K562 (cell line): ENCODE data around the gene GIMAP8. TPM values are rescaled to one million over a fixed set of nuclear protein-coding genes. Genes with fewer than 3 reads are reported as not detected.
A peak's percentile ranks its signal among the peaks of the same experiment; 100 is the strongest.

Experiments used
- ADNP ChIP-seq: fragments of 200-800 bp; sonication (Bioruptor generic); IDR thresholded peaks from 2 replicates; pipeline ENCODE4 v1.6.1; 2016; ENCODE audit warnings: missing genetic modification characterization, missing compliant biosample characterization
- CHD2 ChIP-seq: IDR thresholded peaks from 2 replicates; pipeline ENCODE4 v1.6.1; 2011; ENCODE audit warnings: low read depth, low read length
- CREB3L1 ChIP-seq: fragments of 450-650 bp; IDR thresholded peaks from 2 replicates; pipeline ENCODE4 v1.6.1; 2014; ENCODE audit warnings: low read depth, mild to moderate bottlenecking, moderate library complexity, borderline replicate concordance
- DDX20 ChIP-seq: fragments of 450-650 bp; IDR thresholded peaks from 2 replicates; pipeline ENCODE4 v1.6.1; 2016; ENCODE audit warnings: missing genetic modification characterization, low read depth, mild to moderate bottlenecking, missing compliant biosample characterization, moderate library complexity
- DPF2 ChIP-seq: fragments of 450-650 bp; IDR thresholded peaks from 2 replicates; pipeline ENCODE4 v1.6.1; 2016
- HNRNPL ChIP-seq: fragments of 200-400 bp; formaldehyde crosslinking; IDR thresholded peaks from 2 replicates; pipeline ENCODE4 v1.6.1; 2017; ENCODE audit warnings: low read depth, mild to moderate bottlenecking, low read length
- MAFF ChIP-seq: IDR thresholded peaks from 2 replicates; pipeline ENCODE4 v1.6.1; 2012; ENCODE audit warnings: low read length, improper control_type of control experiment
- NELFE ChIP-seq: IDR thresholded peaks from 2 replicates; pipeline ENCODE4 v1.6.1; 2011; ENCODE audit warnings: mild to moderate bottlenecking; ENCODE audit not compliant: insufficient read depth, insufficient read length
- NFIC ChIP-seq: fragments of 450-650 bp; IDR thresholded peaks from 2 replicates; pipeline ENCODE4 v1.6.1; 2017; ENCODE audit warnings: mild to moderate bottlenecking, inconsistent platforms
- POLR2AphosphoS2 ChIP-seq: IDR thresholded peaks from 2 replicates; pipeline ENCODE4 v1.6.1; 2012; ENCODE audit warnings: low read length, improper control_type of control experiment
- PTBP1 ChIP-seq: fragments of 200-400 bp; formaldehyde crosslinking; IDR thresholded peaks from 2 replicates; pipeline ENCODE4 v1.6.1; 2017; ENCODE audit warnings: low read depth, low read length
- RHOXF2B ChIP-seq: fragments of 250-450 bp; sonication (Bioruptor Pico); conservative IDR thresholded peaks from 2 replicates; pipeline ENCODE4 v1.5.1; 2021
- SIRT6 ChIP-seq: IDR thresholded peaks from one replicate; pipeline ENCODE4 v1.6.1; 2012; ENCODE audit warnings: low read depth, mild to moderate bottlenecking, control low read depth, inconsistent platforms, low read length, moderate library complexity
- SP1 ChIP-seq: sonication (generic); formaldehyde crosslinking; IDR thresholded peaks from 2 replicates; pipeline ENCODE4 v1.8.1; 2022; ENCODE audit warnings: mild to moderate bottlenecking, missing genetic modification reagents
- TEAD2 ChIP-seq: fragments of 450-650 bp; IDR thresholded peaks from 2 replicates; pipeline ENCODE4 v1.6.1; 2016; ENCODE audit warnings: missing genetic modification characterization, control low read depth, missing compliant biosample characterization
- ZC3H8 ChIP-seq: fragments of 450-650 bp; IDR thresholded peaks from 2 replicates; pipeline ENCODE4 v1.6.1; 2017
- ZNF583 ChIP-seq: fragments of 250-450 bp; sonication (Bioruptor Pico); IDR thresholded peaks from 2 replicates; pipeline ENCODE4 v1.4.0; 2020
- ZNF764 ChIP-seq: fragments of 250-450 bp; sonication (Bioruptor Pico); IDR thresholded peaks from 2 replicates; pipeline ENCODE4 v1.4.0; 2020; ENCODE audit warnings: low read depth, mild to moderate bottlenecking, moderate library complexity
- ZSCAN29 ChIP-seq: fragments of 450-650 bp; IDR thresholded peaks from 2 replicates; pipeline ENCODE4 v1.6.1; 2017
- polyA plus RNA-seq, 8 experiments: library from polyadenylated mRNA; depleted of rRNA in 4 of 8; stranded (reverse) in 5 of 8; unstranded in 3 of 8; fragments of >200 nt; fragmentation: Nextera tagmentation in 2 of 8; fragmentation: Illumina TruSeq in 1 of 8; extraction: Ambion mirVana in 2 of 8; extraction: Trizol in 1 of 8; gene quantifications; 2 replicates each; pipeline versions ENCODE4 v1.2.1 to v1.2.3, GENCODE V29; 2011 to 2014; ENCODE audit warnings: inconsistent platforms in 1 of 8, missing spikeins in 1 of 8
- total RNA-seq, 7 experiments: library from RNA; depleted of rRNA in 6 of 7; stranded (reverse); fragments of >200 nt in 6 of 7; fragmentation: Illumina TruSeq in 2 of 7; extraction: Trizol in 2 of 7; gene quantifications; 2 replicates each; pipeline versions ENCODE4 v1.2.1 to v1.2.3, GENCODE V29; 2011 to 2021; ENCODE audit warnings: low replicate concordance in 1 of 7
- TF ChIP-seq, protein P1 (sequence below): fragments of 450-650 bp; conservative IDR thresholded peaks from 2 replicates; pipeline ENCODE4 v1.6.1; 2016; ENCODE audit warnings: missing genetic modification characterization, low read depth, mild to moderate bottlenecking, control low read depth, missing compliant biosample characterization
- TF ChIP-seq, protein P2 (sequence below), 2 experiments: fragments of 450-650 bp; IDR thresholded peaks; 2 replicates each; pipeline ENCODE4 v1.6.1; 2018; ENCODE audit warnings: mild to moderate bottlenecking in 2 of 2, low read depth in 1 of 2; ENCODE audit not compliant: partially characterized antibody in 2 of 2
- TF ChIP-seq, protein P3 (sequence below): sonication (generic); formaldehyde crosslinking; IDR thresholded peaks from 2 replicates; pipeline ENCODE4 v1.8.1; 2023; ENCODE audit warnings: mild to moderate bottlenecking, missing genetic modification reagents, moderate library complexity

Gene GIMAP8
- total and polyA plus RNA-seq, 9 of the 15 experiments (the other 6 are each of a cell fraction or from before 2014, with no cell fraction given), result not detected

- TF ChIP-seq ADNP (no peak), NFIC (peak; percentile 88), NELFE (no peak), RHOXF2B (no peak), ZNF583 (CRISPR knock-in tag) (no peak), TEAD2 (no peak), HNRNPL (peak; percentile 66; the same call in 1 of the 2 replicates), MAFF (no peak), ZC3H8 (no peak), SIRT6 (no peak), CREB3L1 (peak; percentile 78; the same call in 1 of the 2 replicates), DDX20 (tag) (no peak), PTBP1 (peak; percentile 93; the same call in 1 of the 2 replicates), ZSCAN29 (peak; percentile 11; the same call in 1 of the 2 replicates), ZNF764 (CRISPR knock-in tag) (no peak), DPF2 (no peak), CHD2 (peak; percentile 65), POLR2AphosphoS2 (no peak), SP1 (peak; percentile 97)
- TF ChIP-seq, protein P1, sequence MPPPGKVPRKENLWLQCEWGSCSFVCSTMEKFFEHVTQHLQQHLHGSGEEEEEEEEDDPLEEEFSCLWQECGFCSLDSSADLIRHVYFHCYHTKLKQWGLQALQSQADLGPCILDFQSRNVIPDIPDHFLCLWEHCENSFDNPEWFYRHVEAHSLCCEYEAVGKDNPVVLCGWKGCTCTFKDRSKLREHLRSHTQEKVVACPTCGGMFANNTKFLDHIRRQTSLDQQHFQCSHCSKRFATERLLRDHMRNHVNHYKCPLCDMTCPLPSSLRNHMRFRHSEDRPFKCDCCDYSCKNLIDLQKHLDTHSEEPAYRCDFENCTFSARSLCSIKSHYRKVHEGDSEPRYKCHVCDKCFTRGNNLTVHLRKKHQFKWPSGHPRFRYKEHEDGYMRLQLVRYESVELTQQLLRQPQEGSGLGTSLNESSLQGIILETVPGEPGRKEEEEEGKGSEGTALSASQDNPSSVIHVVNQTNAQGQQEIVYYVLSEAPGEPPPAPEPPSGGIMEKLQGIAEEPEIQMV, result no peak
- TF ChIP-seq, protein P2, sequence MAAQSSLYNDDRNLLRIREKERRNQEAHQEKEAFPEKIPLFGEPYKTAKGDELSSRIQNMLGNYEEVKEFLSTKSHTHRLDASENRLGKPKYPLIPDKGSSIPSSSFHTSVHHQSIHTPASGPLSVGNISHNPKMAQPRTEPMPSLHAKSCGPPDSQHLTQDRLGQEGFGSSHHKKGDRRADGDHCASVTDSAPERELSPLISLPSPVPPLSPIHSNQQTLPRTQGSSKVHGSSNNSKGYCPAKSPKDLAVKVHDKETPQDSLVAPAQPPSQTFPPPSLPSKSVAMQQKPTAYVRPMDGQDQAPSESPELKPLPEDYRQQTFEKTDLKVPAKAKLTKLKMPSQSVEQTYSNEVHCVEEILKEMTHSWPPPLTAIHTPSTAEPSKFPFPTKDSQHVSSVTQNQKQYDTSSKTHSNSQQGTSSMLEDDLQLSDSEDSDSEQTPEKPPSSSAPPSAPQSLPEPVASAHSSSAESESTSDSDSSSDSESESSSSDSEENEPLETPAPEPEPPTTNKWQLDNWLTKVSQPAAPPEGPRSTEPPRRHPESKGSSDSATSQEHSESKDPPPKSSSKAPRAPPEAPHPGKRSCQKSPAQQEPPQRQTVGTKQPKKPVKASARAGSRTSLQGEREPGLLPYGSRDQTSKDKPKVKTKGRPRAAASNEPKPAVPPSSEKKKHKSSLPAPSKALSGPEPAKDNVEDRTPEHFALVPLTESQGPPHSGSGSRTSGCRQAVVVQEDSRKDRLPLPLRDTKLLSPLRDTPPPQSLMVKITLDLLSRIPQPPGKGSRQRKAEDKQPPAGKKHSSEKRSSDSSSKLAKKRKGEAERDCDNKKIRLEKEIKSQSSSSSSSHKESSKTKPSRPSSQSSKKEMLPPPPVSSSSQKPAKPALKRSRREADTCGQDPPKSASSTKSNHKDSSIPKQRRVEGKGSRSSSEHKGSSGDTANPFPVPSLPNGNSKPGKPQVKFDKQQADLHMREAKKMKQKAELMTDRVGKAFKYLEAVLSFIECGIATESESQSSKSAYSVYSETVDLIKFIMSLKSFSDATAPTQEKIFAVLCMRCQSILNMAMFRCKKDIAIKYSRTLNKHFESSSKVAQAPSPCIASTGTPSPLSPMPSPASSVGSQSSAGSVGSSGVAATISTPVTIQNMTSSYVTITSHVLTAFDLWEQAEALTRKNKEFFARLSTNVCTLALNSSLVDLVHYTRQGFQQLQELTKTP (IDR thresholded peaks at IDR 0.05; ENCODE audit: low read depth in 1 of 2, partially characterized antibody in 2 of 2), result peak in 1 of 2 experiments; percentile 92
- TF ChIP-seq, protein P3, sequence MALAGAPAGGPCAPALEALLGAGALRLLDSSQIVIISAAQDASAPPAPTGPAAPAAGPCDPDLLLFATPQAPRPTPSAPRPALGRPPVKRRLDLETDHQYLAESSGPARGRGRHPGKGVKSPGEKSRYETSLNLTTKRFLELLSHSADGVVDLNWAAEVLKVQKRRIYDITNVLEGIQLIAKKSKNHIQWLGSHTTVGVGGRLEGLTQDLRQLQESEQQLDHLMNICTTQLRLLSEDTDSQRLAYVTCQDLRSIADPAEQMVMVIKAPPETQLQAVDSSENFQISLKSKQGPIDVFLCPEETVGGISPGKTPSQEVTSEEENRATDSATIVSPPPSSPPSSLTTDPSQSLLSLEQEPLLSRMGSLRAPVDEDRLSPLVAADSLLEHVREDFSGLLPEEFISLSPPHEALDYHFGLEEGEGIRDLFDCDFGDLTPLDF (CRISPR knock-in tag), result peak; percentile 80
Measured at GRCh38 chr7:150404805-150405583, 45.4 kb upstream of the GIMAP8 start (continued).
